ENCODE data around the gene LGALS3.

LGALS3 gene

GRCh38 chr14:55124774-55125386, 4.2 kb upstream of the LGALS3 start:
- TF ChIP-seq TAF1 (IDR thresholded peaks at IDR 0.05; ENCODE audit: borderline replicate concordance, insufficient read depth, low read length) (no peak), SIN3A (IDR thresholded peaks at IDR 0.05; ENCODE audit: borderline replicate concordance, insufficient read depth, low read length) (no peak)

- no peak for TF ChIP-seq POLR2AphosphoS5 (IDR thresholded peaks at IDR 0.05; ENCODE audit: low read depth, low read length)
Observed at GRCh38 chr14:55125403-55125802, 3.6 kb upstream of the LGALS3 start.

- TF ChIP-seq SIN3A (IDR thresholded peaks at IDR 0.05; ENCODE audit: borderline replicate concordance, insufficient read depth, low read length) = no peak
- TF ChIP-seq FOXP2 (optimal IDR thresholded peaks at IDR 0.05; ENCODE audit: borderline replicate concordance, extremely low read depth, extremely low read length, insufficient read depth) = no peak
- no peak for TF ChIP-seq POLR2AphosphoS5 (IDR thresholded peaks at IDR 0.05; ENCODE audit: low read depth, low read length)
- no peak for TF ChIP-seq REST (IDR thresholded peaks at IDR 0.05; ENCODE audit: insufficient read depth in 1 of 2, low read depth in 2 of 2, low read length in 2 of 2)
- TF ChIP-seq TAF1 (IDR thresholded peaks at IDR 0.05; ENCODE audit: borderline replicate concordance, insufficient read depth, low read length) = no peak
Observed at GRCh38 chr14:55126034-55126433, 3.0 kb upstream of the LGALS3 start.

- TF ChIP-seq FOXP2 (optimal IDR thresholded peaks at IDR 0.05; ENCODE audit: borderline replicate concordance, extremely low read depth, extremely low read length, insufficient read depth) (no peak), SIN3A (IDR thresholded peaks at IDR 0.05; ENCODE audit: borderline replicate concordance, insufficient read depth, low read length) (no peak), REST (IDR thresholded peaks at IDR 0.05; ENCODE audit: insufficient read depth in 1 of 2, low read depth in 2 of 2, low read length in 2 of 2) (no peak)
Observed at GRCh38 chr14:55126932-55127459, 2.1 kb upstream of the LGALS3 start.

- TF ChIP-seq FOXP2 (optimal IDR thresholded peaks at IDR 0.05; ENCODE audit: borderline replicate concordance, extremely low read depth, extremely low read length, insufficient read depth) = no peak
- TF ChIP-seq POLR2AphosphoS5 (IDR thresholded peaks at IDR 0.05; ENCODE audit: low read depth, low read length) = no peak
- no peak for TF ChIP-seq SIN3A (IDR thresholded peaks at IDR 0.05; ENCODE audit: borderline replicate concordance, insufficient read depth, low read length)
Observed at GRCh38 chr14:55127460-55127951, 1.5 kb upstream of the LGALS3 start.

GRCh38 chr14:55128386-55129085, 516 bp upstream of the LGALS3 start:
- TF ChIP-seq REST (IDR thresholded peaks at IDR 0.05; ENCODE audit: insufficient read depth in 1 of 2, low read depth in 2 of 2, low read length in 2 of 2) (no peak), FOXP2 (optimal IDR thresholded peaks at IDR 0.05; ENCODE audit: borderline replicate concordance, extremely low read depth, extremely low read length, insufficient read depth) (no peak), TAF1 (IDR thresholded peaks at IDR 0.05; ENCODE audit: borderline replicate concordance, insufficient read depth, low read length) (no peak), SIN3A (IDR thresholded peaks at IDR 0.05; ENCODE audit: borderline replicate concordance, insufficient read depth, low read length) (no peak), POLR2AphosphoS5 (IDR thresholded peaks at IDR 0.05; ENCODE audit: low read depth, low read length) (no peak)
